GM18858 (cell line): ENCODE measurements around the gene HCST.
"Not testable (repeated sequence)": the region's sequence is repeated elsewhere in the genome, so short reads cannot be mapped to it uniquely, and the experiment has no call there.

Source experiments
- ATAC-seq: cut with Tn5 transposase; IDR thresholded peaks from one replicate; pipeline ENCODE4 v1.9.1; 2021; ENCODE audit not compliant: unreplicated experiment

Gene HCST, protein sequence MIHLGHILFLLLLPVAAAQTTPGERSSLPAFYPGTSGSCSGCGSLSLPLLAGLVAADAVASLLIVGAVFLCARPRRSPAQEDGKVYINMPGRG

GRCh38 chr19:35901854-35902661, at the start of gene HCST:
Gene HCST (plus strand): TSS chr19:35902529. CDS start chr19:35902594, 65 bp downstream.
- ATAC-seq = no peak

DNA sequence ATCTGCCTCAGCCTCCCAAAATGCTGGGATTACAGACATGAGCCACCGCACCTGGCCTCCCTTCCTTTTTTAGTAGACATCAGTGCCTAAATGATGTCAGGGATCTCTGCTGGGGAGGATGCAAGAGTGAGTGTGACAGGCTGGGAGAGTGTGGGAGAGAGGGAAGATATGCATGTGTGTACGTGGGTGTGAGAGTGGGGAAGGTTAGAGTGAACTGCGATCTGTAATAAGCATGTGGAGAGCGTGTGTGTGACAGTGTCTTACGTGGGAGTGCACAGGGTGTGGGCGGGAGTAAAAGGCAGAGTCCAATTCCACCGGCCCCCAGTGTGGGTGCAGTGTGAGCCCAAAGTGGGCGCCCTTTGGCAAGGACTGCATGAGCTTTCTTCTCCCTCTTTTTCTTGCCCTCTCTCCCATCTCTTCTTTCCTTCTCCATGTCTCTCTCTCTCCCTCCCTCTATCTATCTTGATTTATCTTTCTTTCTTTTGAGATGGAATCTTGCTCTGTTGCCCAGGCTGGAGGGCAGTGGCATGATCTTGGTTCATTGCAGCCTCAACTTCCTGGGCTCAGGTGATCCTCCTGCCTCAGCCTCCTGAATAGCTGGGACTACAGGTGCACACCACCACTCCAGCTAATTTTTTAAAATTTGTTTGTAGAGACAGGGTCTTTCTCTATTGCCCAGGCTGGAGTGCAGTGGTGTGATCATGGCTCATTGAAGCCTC, 49.1 kb upstream of the HCST start:
- no peak for ATAC-seq

GRCh38 chr19:35856546-35857149, 45.7 kb upstream of the HCST start, which contains the start of gene KIRREL2:
Gene KIRREL2 (plus strand): TSS chr19:35856911. CDS start chr19:35857120, 209 bp downstream.
- no peak for ATAC-seq

DNA sequence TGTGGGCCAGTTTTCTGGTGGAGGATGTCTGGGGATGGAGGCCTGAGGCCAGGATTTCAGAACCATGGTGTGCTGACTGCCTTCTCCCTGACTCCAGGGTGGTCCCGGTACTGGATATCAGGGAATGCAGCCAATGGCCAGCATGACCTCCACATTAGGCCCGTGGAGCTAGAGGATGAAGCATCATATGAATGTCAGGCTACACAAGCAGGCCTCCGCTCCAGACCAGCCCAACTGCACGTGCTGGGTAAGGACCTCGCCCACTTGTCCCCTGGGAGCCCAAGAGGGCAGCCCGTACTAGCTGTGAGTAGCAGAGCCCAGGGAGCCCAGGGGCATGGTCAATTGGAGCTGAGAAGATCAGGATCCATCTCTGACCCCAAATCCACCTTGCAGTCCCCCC, 44.0 kb upstream of the HCST start:
- ATAC-seq = no peak

- ATAC-seq = no peak
Observed at GRCh38 chr19:35859414-35859813, 42.9 kb upstream of the HCST start.

- ATAC-seq = no peak
Observed at GRCh38 chr19:35860436-35860817, 41.9 kb upstream of the HCST start.

- no peak for ATAC-seq
Observed at GRCh38 chr19:35860818-35861639, 41.3 kb upstream of the HCST start.

- no peak for ATAC-seq
Observed at GRCh38 chr19:35861640-35862160, 40.6 kb upstream of the HCST start.

GRCh38 chr19:35862528-35862927, 39.8 kb upstream of the HCST start:
- ATAC-seq = no peak

GRCh38 chr19:35863018-35863417, 39.3 kb upstream of the HCST start:
- no peak for ATAC-seq

GRCh38 chr19:35868172-35868822, 34.0 kb upstream of the HCST start, which contains the start of gene APLP1:
Gene APLP1 (plus strand): TSS chr19:35868574. CDS start chr19:35868637, 63 bp downstream.
- ATAC-seq = no peak

- no peak for ATAC-seq
Observed at GRCh38 chr19:35868823-35869326, 33.5 kb upstream of the HCST start.

- no peak for ATAC-seq
Observed at GRCh38 chr19:35869327-35870123, 32.8 kb upstream of the HCST start.

DNA sequence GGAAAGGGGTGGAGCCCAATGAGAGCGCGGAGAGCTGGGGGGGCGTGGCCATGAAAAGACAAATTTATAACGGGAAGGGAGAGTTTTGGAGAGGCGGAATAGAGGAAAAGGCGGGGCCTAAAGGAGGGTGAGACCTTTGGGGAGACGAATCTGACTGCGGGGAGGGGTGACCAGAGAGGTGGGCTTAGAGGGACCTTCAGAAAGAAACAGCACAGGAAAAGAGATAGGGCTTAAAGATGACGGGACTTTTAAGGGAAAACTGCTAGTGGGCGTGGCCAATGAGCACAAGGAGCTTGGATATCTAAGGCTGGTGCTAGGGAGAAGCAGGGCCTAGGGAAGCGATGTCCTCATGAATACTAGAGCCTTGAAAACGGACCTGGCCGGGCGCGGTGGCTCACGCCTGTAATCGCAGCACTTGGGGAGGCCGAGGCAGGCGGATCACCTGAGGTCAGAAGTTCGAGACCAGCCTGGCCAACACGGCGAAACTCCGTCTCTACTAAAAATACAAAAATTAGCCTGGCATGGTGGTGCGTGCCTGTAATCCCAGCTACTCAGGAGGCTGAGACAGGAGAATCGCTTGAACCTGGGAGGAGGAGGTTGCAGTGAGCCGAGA, 32.1 kb upstream of the HCST start:
- ATAC-seq = not testable (repeated sequence)

DNA sequence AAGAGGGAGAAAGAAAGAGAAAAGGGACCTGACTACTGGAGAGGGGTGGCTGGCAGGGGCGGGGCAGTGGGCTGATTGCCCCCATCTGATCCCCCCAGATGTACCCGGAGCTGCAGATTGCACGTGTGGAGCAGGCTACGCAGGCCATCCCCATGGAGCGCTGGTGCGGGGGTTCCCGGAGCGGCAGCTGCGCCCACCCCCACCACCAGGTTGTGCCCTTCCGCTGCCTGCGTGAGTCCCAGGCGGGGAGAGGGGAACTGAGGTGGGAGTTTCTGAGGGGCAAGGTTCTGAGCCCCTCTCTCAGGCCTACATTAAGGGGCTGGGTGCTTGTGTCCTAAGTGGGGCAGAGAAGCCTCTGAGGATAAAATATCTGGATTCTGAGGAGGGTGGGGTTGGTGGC, 31.5 kb upstream of the HCST start:
- ATAC-seq = no peak

- no peak for ATAC-seq
Observed at GRCh38 chr19:35871611-35872010, 30.7 kb upstream of the HCST start.

GRCh38 chr19:35872180-35872579, 30.1 kb upstream of the HCST start:
- ATAC-seq = no peak

DNA sequence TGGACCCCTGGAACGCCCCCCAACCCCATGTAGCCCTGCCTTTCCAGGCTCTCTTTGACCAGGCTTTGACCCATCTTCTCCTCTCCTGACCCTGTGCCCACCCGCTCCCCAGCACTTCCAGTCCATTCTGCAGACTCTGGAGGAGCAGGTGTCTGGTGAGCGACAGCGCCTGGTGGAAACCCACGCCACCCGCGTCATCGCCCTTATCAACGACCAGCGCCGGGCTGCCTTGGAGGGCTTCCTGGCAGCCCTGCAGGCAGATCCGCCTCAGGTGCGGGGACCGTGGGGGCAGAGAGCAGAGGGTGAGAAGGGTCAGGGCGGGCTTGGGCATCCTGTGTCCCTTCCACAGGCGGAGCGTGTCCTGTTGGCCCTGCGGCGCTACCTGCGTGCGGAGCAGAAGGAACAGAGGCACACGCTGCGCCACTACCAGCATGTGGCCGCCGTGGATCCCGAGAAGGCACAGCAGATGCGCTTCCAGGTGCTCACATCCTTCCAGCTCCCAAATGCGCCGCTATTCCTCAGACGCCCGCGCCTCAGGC, 27.9 kb upstream of the HCST start:
- ATAC-seq = no peak
